ENCODE data around the gene PRDX5.

PRDX5 gene

GRCh38 chr11:64334764-64335735 lies 17.1 kb downstream of the PRDX5 start:
- peak; percentile 93 for DNase-seq (ENCODE audit: insufficient read length, low spot score)
- TF ChIP-seq CTCF (IDR thresholded peaks at IDR 0.05; ENCODE audit: insufficient read depth, missing control alignments), result no peak
- FAIRE-seq, result no peak

- no peak for TF ChIP-seq CTCF (IDR thresholded peaks at IDR 0.05; ENCODE audit: insufficient read depth, missing control alignments)
- FAIRE-seq, result no peak
Observed at GRCh38 chr11:64337538-64338249, 19.8 kb downstream of the PRDX5 start.

GRCh38 chr11:64338716-64339115 lies 20.8 kb downstream of the PRDX5 start:
- FAIRE-seq (no peak), DNase-seq (ENCODE audit: insufficient read length, low spot score) (no peak)
- no peak for TF ChIP-seq CTCF (IDR thresholded peaks at IDR 0.05; ENCODE audit: insufficient read depth, missing control alignments)

More at GRCh38 chr11:64337538-64338249, 19.8 kb downstream of the PRDX5 start:
- DNase-seq (ENCODE audit: insufficient read length, low spot score), result no peak

- no peak for TF ChIP-seq CTCF (IDR thresholded peaks at IDR 0.05; ENCODE audit: insufficient read depth, missing control alignments)
- FAIRE-seq (no peak), DNase-seq (ENCODE audit: insufficient read length, low spot score) (no peak)
Observed at GRCh38 chr11:64339286-64339685, 21.4 kb downstream of the PRDX5 start.

GRCh38 chr11:64339754-64340408 lies 22.0 kb downstream of the PRDX5 start, which contains the start of gene CCDC88B:
Gene CCDC88B (plus strand): TSS chr11:64340204. CDS start chr11:64340267, 63 bp downstream.
- FAIRE-seq (no peak), DNase-seq (ENCODE audit: insufficient read length, low spot score) (no peak)

More at GRCh38 chr11:64339754-64340408, 22.0 kb downstream of the PRDX5 start, which contains the start of gene CCDC88B:
- no peak for TF ChIP-seq CTCF (IDR thresholded peaks at IDR 0.05; ENCODE audit: insufficient read depth, missing control alignments)

Measured in D721Med (cell line).